CD1c-positive myeloid dendritic cell (primary cell): ENCODE data around the gene RRP8.

Source experiments
- DNase-seq: peaks from one replicate; pipeline ENCODE4 v3.0.0-alpha.2; 2016; ENCODE audit errors: extremely low spot score

RRP8 gene

DNA sequence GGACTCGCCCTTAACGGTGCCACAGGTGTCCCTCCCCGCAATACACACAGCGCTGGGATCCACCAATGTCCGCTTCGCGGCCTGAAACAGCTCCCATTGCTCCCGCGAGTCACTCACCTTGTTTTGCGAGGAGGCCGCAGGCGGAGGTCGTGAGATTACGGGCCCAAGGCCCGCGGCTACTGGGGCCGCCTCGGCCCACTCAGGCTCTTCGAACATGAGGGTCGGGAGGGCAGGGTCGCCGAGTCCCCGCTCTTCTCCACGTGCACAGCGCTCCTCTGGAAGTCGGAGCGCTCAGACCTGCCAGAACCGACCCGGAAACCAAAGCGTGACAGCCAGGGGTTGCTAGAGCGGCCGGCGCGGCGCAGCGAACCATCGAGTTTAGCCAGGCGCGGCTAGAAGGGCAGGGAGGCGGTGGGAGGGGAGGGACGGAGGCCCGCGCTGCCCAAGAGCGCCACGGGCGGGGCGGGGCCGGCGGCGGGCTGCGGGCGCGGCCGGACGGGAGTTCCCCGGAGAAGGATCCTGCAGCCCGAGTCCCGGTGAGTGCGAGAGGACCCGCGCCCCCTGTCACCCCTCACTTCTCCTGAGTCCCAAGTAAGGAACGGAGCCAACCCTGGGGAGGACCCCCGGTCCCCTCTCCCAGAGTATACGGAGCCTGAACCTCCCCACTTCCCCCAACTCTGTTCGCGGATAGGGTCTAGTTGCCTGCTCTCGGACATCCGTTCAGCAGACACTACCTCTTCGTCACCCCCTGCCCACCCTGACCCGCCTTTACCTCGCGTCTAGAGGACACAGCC lies at the start of gene RRP8, which contains the start of gene ILK:
Gene RRP8 (minus strand): TSS at position 330 of the 794 bp plus-strand sequence. CDS start 114 bp downstream, at position 216.
Gene ILK (plus strand): TSS at position 488 of the 794 bp plus-strand sequence. CDS start 498 bp downstream, outside the sequence.
- peak; percentile 93 for DNase-seq

- DNase-seq: peak; percentile 31
These were observed 49.7 kb upstream of the RRP8 start for GRCh38 chr11:6653097-6653496.

DNA sequence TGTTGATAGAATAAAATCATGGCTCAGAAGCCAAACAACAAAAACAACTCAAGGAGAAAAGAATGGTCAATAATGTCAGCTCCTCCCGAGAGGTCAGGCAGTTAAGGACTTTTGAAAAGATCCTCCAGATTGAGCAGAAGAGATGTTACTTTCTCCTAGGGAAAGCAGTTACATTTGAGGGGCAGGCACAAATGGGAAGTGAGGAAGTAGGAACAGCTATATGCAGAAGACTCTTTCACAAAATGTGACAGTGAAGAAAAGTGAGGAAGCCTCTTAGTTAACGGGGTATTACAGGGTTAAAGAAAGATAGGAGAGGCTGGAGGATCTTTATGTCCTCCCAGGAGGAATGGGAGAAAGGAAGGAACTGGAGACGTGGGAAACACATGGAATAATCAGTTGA lies 48.8 kb upstream of the RRP8 start:
- peak; percentile 20 for DNase-seq

DNA sequence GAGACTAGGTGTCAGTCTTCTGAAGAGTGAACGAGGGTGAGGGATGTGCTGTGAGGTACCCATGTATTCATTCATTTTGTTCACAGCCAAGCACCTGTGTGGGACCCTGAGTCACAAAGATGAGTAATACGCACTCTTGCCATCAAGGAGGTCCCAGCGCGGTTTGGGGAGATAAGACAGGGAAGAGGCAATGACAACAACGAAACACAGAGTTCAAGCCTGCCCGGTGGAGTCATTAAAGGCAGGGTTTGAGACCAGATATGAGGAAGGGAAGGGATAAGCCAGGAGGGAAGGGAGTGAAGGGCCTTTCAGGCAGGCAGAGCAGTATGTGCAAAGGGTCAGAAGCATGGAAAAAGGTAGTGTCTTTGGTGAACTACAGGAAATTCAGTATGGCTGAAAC lies 47.6 kb upstream of the RRP8 start:
- DNase-seq: no peak

DNA sequence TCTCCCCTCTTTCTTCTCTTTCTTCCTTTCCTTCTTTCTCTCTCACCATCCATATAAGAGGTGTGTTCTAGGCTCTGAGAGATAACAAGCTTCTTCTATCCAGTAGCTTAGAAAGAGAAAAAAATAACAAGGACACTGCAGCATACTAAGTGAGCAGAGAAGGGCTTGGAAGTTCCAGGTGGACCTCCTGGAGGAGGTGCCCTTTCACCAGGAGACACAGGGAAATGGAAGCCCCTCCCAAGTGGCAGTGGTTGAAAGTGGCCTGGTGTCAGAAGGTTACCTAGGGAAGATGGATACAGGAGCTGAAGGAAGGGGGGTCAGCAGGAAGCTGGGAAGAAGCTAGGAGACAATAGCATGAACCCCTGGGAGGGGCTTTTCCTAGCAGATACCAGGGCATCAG lies 46.7 kb upstream of the RRP8 start:
- DNase-seq: no peak

DNA sequence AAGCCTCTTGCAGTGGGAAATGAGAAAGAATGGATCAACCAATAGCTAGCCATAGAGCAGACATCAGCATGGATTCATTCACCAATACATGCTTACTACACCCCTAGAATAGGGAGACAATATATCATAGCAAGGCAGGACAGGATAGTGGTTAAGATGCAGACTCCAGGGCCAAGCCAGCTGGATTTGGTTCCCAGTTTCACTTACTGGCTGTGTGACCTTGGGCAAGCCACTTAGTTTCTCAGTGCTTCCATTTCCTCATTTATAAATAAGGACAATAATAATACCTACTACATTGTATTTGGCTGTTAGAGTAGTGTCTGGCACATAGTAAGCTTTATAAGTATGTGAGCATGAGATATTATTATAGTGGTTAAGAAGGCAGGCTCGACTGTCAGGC lies 45.1 kb upstream of the RRP8 start:
- DNase-seq: peak; percentile 60

DNA sequence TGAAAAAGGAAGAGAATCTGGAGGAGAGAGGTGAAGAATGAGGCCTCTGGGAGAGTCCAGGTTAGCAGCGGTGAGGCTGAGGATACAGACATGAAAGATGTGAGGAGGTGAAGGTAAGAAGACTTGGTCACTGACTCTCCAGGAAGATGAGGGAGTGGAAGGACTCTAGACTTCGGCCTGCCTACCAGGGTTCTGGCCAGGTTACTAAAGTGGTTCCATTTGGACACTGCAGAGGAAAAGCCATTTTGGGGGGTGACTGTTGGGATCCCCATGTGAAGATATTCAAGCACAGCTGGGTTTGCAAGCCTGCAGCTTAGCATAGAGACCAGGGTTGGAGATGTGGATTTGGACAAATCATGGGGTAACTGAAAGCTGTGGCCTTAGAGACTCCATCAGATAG lies 44.4 kb upstream of the RRP8 start:
- DNase-seq: no peak

DNA sequence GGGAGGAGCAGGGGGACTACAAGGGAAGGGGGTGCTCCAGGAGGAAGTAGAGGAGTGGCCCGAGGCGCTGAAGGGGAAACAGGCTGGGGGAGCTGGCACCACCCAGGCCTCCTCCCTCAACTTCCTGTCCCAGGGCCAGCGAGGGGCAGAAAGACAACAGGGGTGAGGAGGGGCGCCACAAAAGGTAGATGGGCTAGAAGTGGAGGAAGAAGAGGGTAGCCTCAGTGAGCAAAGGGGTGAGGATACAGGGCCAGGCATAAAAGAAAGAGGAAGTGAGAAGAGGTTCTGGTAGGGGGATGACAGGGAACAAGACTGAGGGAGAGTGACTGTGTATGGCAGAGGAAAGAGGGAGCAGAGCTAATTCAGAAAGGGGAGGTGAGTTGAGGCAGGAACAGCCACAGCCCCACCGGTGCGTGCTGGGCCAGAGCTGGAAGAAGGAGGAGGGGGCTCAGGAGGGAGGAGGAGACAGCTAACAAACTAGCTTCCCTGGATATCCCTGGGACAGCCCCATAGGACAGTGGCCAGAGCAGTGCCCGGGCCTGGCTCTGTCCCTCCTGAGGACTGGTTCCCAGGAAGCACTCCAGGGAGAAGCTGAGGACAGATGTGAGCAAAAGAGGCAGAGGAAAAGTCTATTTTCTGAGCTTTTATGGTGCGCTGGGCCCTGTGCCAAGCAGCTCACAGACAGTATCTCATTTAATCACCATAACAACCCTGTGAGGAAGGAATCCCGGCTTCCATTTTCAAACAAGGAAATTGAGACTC lies 43.7 kb upstream of the RRP8 start:
- peak; percentile 58 for DNase-seq

DNA sequence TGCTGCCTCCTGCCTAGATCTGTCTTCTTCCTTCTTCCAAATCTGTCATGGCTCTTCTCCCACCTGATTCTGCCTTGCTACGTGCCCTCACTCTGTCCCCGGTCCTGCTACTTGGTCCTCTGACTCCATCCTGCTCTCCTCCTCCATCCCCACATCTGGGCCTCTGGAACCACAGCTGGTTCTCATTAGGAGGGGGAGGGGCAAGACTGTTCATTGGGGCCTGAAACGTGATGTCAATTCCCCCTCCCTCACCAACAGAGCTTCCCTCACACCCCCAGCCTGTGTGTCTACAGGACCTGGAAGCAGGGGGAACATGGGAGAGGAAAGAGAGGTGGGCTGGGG lies 43.1 kb upstream of the RRP8 start:
- DNase-seq: no peak

GRCh38 chr11:6646071-6646470 lies 42.7 kb upstream of the RRP8 start:
- peak; percentile 43 for DNase-seq

DNA sequence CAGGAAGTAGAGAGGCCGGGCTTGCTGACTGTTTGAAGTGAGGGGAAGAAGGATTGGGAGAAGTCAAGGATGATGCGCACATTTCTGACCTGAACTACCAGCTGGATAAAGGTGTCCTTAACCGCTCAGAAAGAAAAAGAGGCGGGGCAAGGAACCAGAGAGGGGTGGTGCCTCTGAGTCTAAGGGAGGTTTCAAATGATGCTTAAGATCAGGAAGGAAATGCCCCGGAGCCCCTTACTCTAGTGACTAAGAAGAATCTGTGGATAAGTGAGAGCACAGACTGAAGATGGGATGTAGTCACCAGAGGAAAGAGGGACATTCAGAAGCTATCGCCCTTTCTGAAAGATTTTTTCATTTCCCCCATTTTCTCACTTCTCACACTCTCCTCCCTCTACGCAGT lies 39.5 kb upstream of the RRP8 start:
- DNase-seq: no peak

DNA sequence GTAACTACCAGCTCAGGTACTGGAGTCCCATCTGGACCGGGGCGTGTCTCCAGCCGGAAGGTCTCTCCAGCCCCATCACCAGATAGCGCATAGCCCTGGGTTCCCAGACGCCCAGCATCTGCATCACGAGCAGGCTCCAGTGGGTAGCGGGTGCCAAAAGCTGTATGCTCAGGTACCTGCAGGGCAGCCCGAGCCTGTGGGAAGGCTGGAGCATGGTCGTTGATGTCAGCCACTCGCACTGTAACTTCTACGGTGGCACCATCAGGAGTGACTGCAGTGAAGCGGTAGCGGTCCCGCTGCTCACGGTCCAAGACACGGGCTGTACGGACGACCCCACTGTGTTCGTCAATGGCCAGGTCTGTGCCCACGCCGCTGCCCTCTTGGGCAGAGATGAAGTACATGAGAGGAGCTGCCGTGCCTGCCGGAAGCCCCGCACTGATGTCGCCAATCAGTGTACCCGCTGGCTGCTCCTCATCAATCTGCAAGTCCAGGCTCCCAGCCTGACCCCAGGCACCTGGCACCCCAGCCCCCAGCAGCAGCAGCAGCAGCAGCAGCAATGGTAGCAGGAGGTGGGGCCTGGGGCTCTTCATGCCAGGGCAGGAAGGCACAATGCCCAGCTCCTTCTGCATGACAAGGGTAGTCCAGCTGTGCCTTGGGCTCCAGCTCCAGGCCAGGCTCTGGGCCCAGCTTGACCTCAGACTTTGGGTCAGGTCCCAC lies 37.7 kb upstream of the RRP8 start:
- no peak for DNase-seq

DNA sequence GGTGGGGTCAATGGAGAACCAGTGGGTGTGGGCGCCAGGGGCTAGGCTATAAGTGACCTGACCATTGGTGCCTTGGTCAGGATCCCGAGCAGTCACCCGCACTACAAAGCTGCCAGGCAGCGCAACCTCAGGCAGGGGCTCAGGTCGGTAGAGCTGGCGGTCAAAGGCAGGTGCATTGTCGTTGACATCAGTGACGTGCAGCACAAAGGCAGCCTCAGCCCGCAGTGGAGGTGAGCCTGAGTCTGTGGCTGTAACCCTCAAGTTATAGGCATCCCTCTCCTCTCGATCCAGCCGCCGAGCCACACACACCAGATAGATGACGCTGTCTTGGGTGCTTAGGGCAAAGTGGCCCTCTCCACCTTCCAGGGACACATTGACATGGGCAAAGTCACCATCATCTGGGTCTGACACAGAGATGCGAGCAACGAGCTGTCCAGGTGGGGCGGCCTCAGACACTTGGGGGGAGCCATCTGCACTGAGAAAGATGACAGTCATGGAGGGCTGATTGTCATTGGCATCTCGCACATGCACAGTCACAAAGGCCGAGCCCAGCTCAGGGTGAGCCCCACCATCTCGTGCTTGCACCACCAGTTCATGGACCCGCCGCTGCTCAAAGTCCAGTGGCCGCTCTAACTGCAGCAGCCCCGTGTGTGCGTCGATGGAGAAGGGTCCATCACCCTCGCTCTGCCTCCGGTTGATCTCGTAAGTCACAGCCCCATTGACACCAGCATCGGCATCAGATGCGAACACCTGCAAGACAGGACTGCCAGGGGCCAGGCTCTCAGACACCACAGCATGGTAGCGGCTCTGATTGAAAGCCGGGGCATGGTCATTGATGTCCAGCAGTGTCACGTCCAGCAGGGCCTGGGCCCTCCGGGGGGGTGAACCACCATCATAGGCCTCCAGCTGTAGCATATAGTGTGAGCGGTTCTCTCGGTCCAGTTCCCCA lies 36.9 kb upstream of the RRP8 start:
- DNase-seq: no peak

DNA sequence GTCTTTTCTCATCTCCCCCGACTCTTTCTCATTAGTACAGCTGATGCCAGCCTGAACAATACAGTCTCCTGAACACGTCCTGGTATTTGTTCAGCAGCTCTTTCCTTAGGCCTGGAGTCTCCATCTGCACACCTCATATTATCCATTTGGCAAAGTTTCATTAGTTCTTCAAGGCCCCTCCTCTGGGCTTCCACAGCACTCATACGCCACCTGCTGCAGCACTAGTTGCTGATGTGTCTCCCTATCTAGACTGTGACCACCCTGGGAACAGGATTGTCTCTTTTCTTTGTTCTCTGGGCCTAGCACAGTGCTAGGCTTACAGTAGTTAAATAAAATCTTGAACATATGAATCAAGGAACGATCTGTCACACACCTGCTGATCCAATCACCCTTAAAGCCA lies 35.0 kb upstream of the RRP8 start:
- no peak for DNase-seq

DNA sequence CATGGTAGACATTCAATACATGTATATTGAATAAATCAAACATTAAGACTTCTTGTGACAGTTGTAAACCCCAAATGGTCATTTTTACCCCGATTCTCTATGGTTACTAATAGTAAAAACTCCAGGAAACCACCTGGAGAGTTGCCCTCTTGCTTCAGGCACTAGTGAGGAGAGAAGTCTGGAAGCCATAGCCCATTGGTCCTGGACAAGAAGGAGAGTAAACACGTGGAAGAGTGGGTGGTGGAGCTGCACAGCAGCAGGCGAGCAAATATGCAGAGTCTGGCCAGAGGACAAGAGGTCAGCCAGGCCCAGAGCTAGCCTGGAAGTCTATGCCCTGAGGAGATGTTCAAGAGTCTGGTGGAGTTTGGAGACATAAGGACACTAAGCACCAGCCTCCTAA lies 34.5 kb upstream of the RRP8 start:
- no peak for DNase-seq

GRCh38 chr11:6636480-6636879 lies 33.1 kb upstream of the RRP8 start:
- no peak for DNase-seq

GRCh38 chr11:6635082-6635932 lies 31.9 kb upstream of the RRP8 start:
- peak; percentile 73 for DNase-seq

DNA sequence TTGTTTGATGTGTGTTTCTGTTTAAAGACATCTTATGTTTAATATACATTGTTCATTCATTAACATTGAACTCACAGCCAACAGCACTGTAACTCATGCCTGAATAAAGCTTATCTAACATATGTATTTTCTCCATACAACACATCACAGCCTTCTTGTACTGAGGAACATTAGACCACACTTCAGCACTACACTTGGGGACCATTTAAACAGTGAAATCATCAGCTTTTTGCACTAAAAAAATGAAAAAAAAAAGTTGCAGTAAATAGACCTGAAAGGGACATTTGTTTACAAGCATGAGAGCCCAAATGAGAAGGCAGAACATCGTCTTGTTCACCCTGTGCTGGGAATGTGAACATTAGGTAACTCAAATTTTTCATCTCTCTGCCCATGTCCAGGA lies 31.1 kb upstream of the RRP8 start:
- no peak for DNase-seq

DNA sequence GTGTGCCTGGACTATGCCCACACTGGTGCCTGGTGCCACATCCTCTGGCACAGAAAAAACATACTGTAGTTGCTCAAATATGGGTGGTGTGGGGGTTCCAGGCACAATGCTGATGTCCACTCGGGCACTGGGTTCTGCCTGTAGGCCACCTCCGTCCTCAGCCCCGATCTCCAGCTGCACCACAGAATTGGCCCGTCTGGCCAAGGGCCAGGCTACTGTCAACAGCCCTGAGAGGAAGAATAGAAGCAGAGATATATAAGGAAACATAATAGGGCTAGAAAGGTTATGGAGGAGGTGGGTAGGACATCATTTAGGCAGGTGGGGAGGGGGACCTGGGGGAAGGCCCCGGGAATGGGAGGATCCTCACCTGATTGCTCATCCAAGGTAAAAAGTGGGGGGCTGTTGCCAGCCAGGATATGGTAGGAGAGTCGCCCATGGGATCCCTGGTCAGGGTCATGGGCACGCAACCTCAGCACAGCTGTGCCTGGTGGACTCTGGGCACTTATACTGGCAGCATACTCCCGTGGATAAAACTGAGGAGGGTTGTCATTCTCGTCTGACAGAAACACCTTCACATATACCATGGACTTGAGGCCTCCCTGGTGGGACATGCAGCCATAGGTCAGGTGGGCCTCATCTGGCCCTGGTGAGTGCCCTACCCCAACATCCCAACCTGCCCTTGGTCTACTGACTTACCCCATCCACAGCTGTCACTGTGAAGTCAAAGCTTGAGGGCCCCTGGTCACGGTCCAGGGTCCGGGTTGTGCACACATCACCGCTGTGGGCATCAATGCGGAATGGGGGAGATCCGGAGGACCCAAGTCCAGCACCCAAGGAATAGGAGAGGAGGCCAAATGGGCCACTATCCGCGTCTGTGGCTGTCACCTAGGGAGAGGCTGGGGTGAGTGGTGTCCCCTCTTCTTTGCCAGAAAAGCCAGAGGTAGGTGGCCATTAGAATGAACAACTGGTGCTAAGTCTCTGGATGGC lies 30.3 kb upstream of the RRP8 start:
- DNase-seq: no peak
